CD14-positive monocyte (primary cell): ENCODE results near the gene FOCAD. TPM values are rescaled to one million over a fixed set of nuclear protein-coding genes. Genes with fewer than 3 reads are reported as not detected.
A peak's percentile ranks its signal among the peaks of the same experiment; 100 is the strongest.

ENCODE experiments used
- DNase-seq, 3 donors: peaks; one replicate each; pipeline ENCODE4 v3.0.0-alpha.2; 2011 to 2022
- H2AFZ ChIP-seq: 2 replicates; pipeline ENCODE4 v1.6.0; 2012; ENCODE audit warnings: mild to moderate bottlenecking, low read depth, low read length, inconsistent platforms; ENCODE audit not compliant: insufficient read depth, poor library complexity, severe bottlenecking
- H3K27ac ChIP-seq, 2 donors: 1 replicate in 1 of 2; 2 replicates in 1 of 2; pipeline ENCODE4 v1.5.1; 2012 to 2013; ENCODE audit warnings: low read length in 2 of 2, control low read depth in 1 of 2, inconsistent platforms in 1 of 2, low read depth in 1 of 2, mild to moderate bottlenecking in 1 of 2
- H3K27me3 ChIP-seq, 2 donors: one replicate each; pipeline versions ENCODE4 v1.6.0 to v1.6.1; 2011 to 2013; ENCODE audit warnings: low read length in 2 of 2; ENCODE audit not compliant: control insufficient read depth in 2 of 2, insufficient read depth in 2 of 2
- H3K36me3 ChIP-seq, 2 donors: replicated peaks in 1 of 2; 1 replicate in 1 of 2; 2 replicates in 1 of 2; pipeline versions ENCODE4 v1.5.1 to v1.6.1; 2012 to 2013; ENCODE audit warnings: low read length in 2 of 2, control low read depth in 1 of 2, inconsistent platforms in 1 of 2, mild to moderate bottlenecking in 1 of 2; ENCODE audit not compliant: insufficient read depth in 2 of 2, control insufficient read depth in 1 of 2
- H3K4me1 ChIP-seq, 2 donors: 1 replicate in 1 of 2; 2 replicates in 1 of 2; pipeline versions ENCODE4 v1.5.1 to v1.6.1; 2012 to 2013; ENCODE audit warnings: low read length in 2 of 2, control low read depth in 1 of 2, inconsistent platforms in 1 of 2, mild to moderate bottlenecking in 1 of 2, moderate library complexity in 1 of 2; ENCODE audit not compliant: insufficient read depth in 2 of 2, control insufficient read depth in 1 of 2
- H3K4me2 ChIP-seq: replicated peaks from 2 replicates; pipeline ENCODE3; 2012; ENCODE audit warnings: low read length, moderate library complexity, mild to moderate bottlenecking; ENCODE audit not compliant: poor library complexity, severe bottlenecking; ENCODE audit errors: extremely low read depth
- H3K4me3 ChIP-seq, 3 experiments: fragments of 200-600 bp in 1 of 3; sonication (generic) in 1 of 3; replicated peaks in 1 of 3; 1 replicate in 2 of 3; 2 replicates in 1 of 3; pipeline ENCODE4 v1.5.1; 2011 to 2013; ENCODE audit warnings: low read length in 3 of 3, mild to moderate bottlenecking in 3 of 3, control low read depth in 2 of 3, low read depth in 2 of 3, inconsistent platforms in 1 of 3, moderate library complexity in 1 of 3
- H3K79me2 ChIP-seq: 2 replicates; pipeline ENCODE4 v1.6.0; 2012; ENCODE audit warnings: mild to moderate bottlenecking, control low read depth, inconsistent platforms, low read length, moderate library complexity; ENCODE audit not compliant: insufficient read depth
- H3K9ac ChIP-seq: 2 replicates; pipeline ENCODE4 v1.6.0; 2017; ENCODE audit warnings: low read length, mild to moderate bottlenecking; ENCODE audit not compliant: insufficient read depth, poor library complexity, severe bottlenecking
- H3K9me3 ChIP-seq, 2 donors: replicated peaks in 1 of 2; 1 replicate in 1 of 2; 2 replicates in 1 of 2; pipeline versions ENCODE4 v1.5.1 to v1.6.1; 2012 to 2013; ENCODE audit warnings: low read length in 2 of 2, control low read depth in 1 of 2; ENCODE audit not compliant: control insufficient read depth in 1 of 2, insufficient read depth in 1 of 2
- H4K20me1 ChIP-seq: 2 replicates; pipeline ENCODE4 v1.6.0; 2012; ENCODE audit warnings: mild to moderate bottlenecking, low read length, control low read depth, moderate library complexity; ENCODE audit not compliant: insufficient read depth
- H3K27ac Mint-ChIP-seq, 7 donors: one replicate each; pipeline ENCODE4 v1.8.0; 2020; ENCODE audit warnings: mild to moderate bottlenecking in 7 of 7, mixed read lengths in 7 of 7, moderate library complexity in 6 of 7, inconsistent platforms in 2 of 7
- H3K27me3 Mint-ChIP-seq, 3 donors: one replicate each; pipeline ENCODE4 v1.8.0; 2021 to 2022; ENCODE audit warnings: low read depth in 3 of 3, mild to moderate bottlenecking in 3 of 3, mixed read lengths in 3 of 3, moderate library complexity in 3 of 3, inconsistent platforms in 1 of 3
- H3K36me3 Mint-ChIP-seq, 2 donors: one replicate each; pipeline ENCODE4 v1.8.0; 2020; ENCODE audit warnings: mixed read lengths in 2 of 2, inconsistent platforms in 1 of 2, mild to moderate bottlenecking in 1 of 2
- H3K4me1 Mint-ChIP-seq: one replicate; pipeline ENCODE4 v1.8.0; 2020; ENCODE audit warnings: mild to moderate bottlenecking, mixed read lengths
- H3K4me3 Mint-ChIP-seq, 2 donors: one replicate each; pipeline ENCODE4 v1.8.0; 2020; ENCODE audit warnings: mild to moderate bottlenecking in 2 of 2, mixed read lengths in 2 of 2, moderate library complexity in 1 of 2
- H3K9me3 Mint-ChIP-seq, 7 donors: one replicate each; pipeline ENCODE4 v1.8.0; 2020 to 2022; ENCODE audit warnings: mixed read lengths in 7 of 7, mild to moderate bottlenecking in 6 of 7, moderate library complexity in 6 of 7, inconsistent platforms in 2 of 7
- CTCF ChIP-seq: fragments of 200-600 bp; IDR thresholded peaks from one replicate; pipeline ENCODE4 v1.8.0; 2022; ENCODE audit warnings: antibody characterized with exemption, mild to moderate bottlenecking
- WGBS: methylation state at CpG from one replicate; pipeline ENCODE4 v1.1.5; 2013; ENCODE audit warnings: missing lambda C conversion rate; ENCODE audit not compliant: insufficient coverage; 5-methylcytosine and 5-hydroxymethylcytosine counted together
- intact Hi-C, 2 donors: fragments of 100-400 bp; cut with micrococcal nuclease; formaldehyde crosslinking; loops; one replicate each; pipeline versions ENCODE4 v1.15.0 to v1.15.1; 2023
- polyA plus RNA-seq, 3 donors: library from polyadenylated mRNA; depleted of rRNA in 1 of 3; unstranded in 2 of 3; stranded (reverse) in 1 of 3; fragments of 300-500 nt in 2 of 3; fragments of >200 nt in 1 of 3; fragmentation: Illumina TruSeq in 2 of 3; gene quantifications; 1 replicate in 2 of 3; 2 replicates in 1 of 3; pipeline ENCODE4 v1.2.3, GENCODE V29; 2012 to 2021

FOCAD gene
- polyA plus RNA-seq, 3 donors, result 4.9 to 6.3 (median 5.1) TPM

GRCh38 chr9:20681467-20681866 lies 2.6 kb upstream of the FOCAD start:
- H3K9me3 Mint-ChIP-seq, result no peaks in the 10 kb centered on the region
- WGBS, result no CpG with 5 or more reads among the region's 2 CpGs
- DNase-seq, result no peak
- no peaks in the 10 kb centered on the region for H3K36me3 Mint-ChIP-seq
- Histone ChIP-seq H3K9me3 (no peaks in the 10 kb centered on the region), H4K20me1 (no peaks in the 10 kb centered on the region), H2AFZ (no peak overlapping the region), H3K79me2 (peaks cover 22% of the 10 kb centered on the region), H3K9ac (no peak overlapping the region), H3K4me3 (no peak overlapping the region), H3K36me3 (no peaks in the 10 kb centered on the region), H3K4me2 (no peak overlapping the region), H3K4me1 (peaks cover 15 to 29% of the 10 kb centered on the region in 2 donors), H3K27ac (no peak overlapping the region), H3K27me3 (no peaks in the 10 kb centered on the region)
- H3K4me3 Mint-ChIP-seq, result no peak overlapping the region
- H3K27ac Mint-ChIP-seq, result no peak overlapping the region
- TF ChIP-seq CTCF, result no peak
- H3K4me1 Mint-ChIP-seq, result peaks cover 22% of the 10 kb centered on the region
- H3K27me3 Mint-ChIP-seq, result no peaks in the 10 kb centered on the region
- intact Hi-C loops, result loop anchor here in 1 of 2 donors (10.0 kb wide), 1 partner anchor 423 kb away; no protein-coding TSS in a partner anchor

GRCh38 chr9:20683351-20684034 lies 566 bp upstream of the FOCAD start:
- Mint-ChIP-seq H3K4me3 (peak overlapping the region; percentile 91 to 93), H3K27me3 (no peaks in the 10 kb centered on the region), H3K4me1 (peaks cover 22% of the 10 kb centered on the region), H3K9me3 (no peaks in the 10 kb centered on the region), H3K27ac (peak overlapping the region in 6 of 7 donors; percentile 1 to 50 (median 24)), H3K36me3 (no peaks in the 10 kb centered on the region)
- Histone ChIP-seq H3K4me1 (peaks cover 15 to 29% of the 10 kb centered on the region in 2 donors), H3K27ac (no peak overlapping the region), H3K36me3 (no peaks in the 10 kb centered on the region), H3K9ac (peak overlapping the region; percentile 91), H4K20me1 (no peaks in the 10 kb centered on the region), H3K4me3 (peak overlapping the region; percentile 64 to 95 (median 95)), H3K9me3 (no peaks in the 10 kb centered on the region), H3K27me3 (no peaks in the 10 kb centered on the region), H3K4me2 (peak overlapping the region; percentile 91), H2AFZ (peak overlapping the region; percentile 98), H3K79me2 (peaks cover 34% of the 10 kb centered on the region)
- TF ChIP-seq CTCF, result no peak
- intact Hi-C loops, result loop anchor here in 1 of 2 donors (10.0 kb wide), 1 partner anchor 421 kb away; no protein-coding TSS in a partner anchor
- 8% methylated on average over 14 of the region's 27 CpGs for WGBS
- DNase-seq, result peak; percentile 43 to 62 (median 44)
